ENCODE data around the gene CNTROB.

Gene CNTROB

DNA sequence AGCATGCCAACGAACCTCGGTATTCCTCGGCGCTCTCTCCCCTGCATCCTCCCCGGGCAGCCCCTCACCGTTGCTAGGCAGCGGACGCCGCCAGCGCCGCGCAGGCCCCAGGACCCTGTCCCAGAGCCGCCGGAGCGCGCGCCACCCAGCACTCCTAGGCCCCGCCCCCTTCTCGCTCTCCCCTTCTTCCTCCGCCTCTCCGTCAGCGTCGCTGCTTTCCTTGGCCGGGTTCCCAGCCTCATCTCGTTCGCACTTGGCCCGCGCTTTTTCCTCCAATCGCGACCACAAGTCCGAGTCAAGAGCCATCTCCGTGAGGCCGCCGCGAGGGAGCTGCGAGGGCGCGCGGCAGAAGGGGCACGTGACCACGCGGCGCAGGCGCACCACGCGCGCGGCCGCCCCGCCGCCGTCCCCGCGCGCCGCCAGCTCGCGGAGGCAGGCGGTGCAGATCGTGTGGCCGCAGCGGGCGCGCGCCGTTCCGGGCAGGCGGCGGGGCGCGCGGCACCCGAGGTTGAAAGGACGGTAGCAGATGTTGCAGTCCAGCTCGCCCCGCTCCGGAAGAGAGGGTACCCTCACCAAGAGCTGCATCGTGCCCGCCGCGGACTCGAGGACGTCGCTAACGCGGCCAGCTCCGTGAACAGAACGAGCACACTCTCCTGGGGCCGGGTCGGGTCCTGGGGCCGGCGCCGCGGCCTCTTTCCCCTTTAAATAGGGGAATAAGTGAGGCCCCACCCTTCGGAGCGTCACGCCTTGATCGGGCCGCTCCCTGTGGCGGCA lies 16.2 kb upstream of the CNTROB start, which contains the start of gene RNF227:
RNF227 (minus strand) TSS at position 679 of the 774 bp plus-strand sequence; CDS start at position 585, 94 bp downstream.
- Histone ChIP-seq H3K27ac (ENCODE audit: extremely low read depth, low read depth, low read length) (peak within 1 kb of the TSS; percentile 90), H3K9me3 (ENCODE audit: control insufficient read depth, insufficient read depth, low read depth, low read length) (no peaks in the 10 kb centered on the region), H3K4me3 (ENCODE audit: low read depth, low read length) (peak within 1 kb of the TSS; percentile 58), H3K36me3 (ENCODE audit: control insufficient read depth in 2 of 2, insufficient read depth in 1 of 2, low read length in 2 of 2) (peaks cover 2 to 17% of the 10 kb centered on the region in 2 experiments; a peak in 2 of 3 replicates), H3K4me1 (ENCODE audit: control insufficient read depth, insufficient read depth, low read length) (peaks cover 14% of the 10 kb centered on the region)
- ChIA-PET CTCF (interaction anchor here (0.6 to 6.3 kb wide), 14 partner anchors 17 to 275 kb away, joined by 3 to 73 read pairs (median 4); no protein-coding TSS in a partner anchor), POLR2A (interaction anchor here (0.5 to 3.8 kb wide), 19 partner anchors 9 to 332 kb away, joined by 3 to 66 read pairs (median 4); partner anchors contain the start of genes CNTROB, KCNAB3, KDM6B and MPDU1)
- TF ChIP-seq ZNF510 (tag by site-specific recombination; IDR thresholded peaks at IDR 0.05; ENCODE audit: insufficient replicate concordance) (no peak), ZNF366 (tag by site-specific recombination; conservative IDR thresholded peaks at IDR 0.05) (peak; percentile 90), ZNF518A (tag by site-specific recombination; conservative IDR thresholded peaks at IDR 0.05; ENCODE audit: low read depth) (no peak), ZNF658 (tag by site-specific recombination; IDR thresholded peaks at IDR 0.05) (no peak), ZNF114 (tag by site-specific recombination; IDR thresholded peaks at IDR 0.05) (no peak), ZNF76 (tag by site-specific recombination; IDR thresholded peaks at IDR 0.05; ENCODE audit: borderline replicate concordance, low read depth) (peak; percentile 48; the same call in 1 of the 2 replicates), PATZ1 (tag by site-specific recombination; IDR thresholded peaks at IDR 0.05) (peak; percentile 83), EGR2 (tag by site-specific recombination; IDR thresholded peaks at IDR 0.05; ENCODE audit: low read depth) (no peak), ZNF10 (tag by site-specific recombination; IDR thresholded peaks at IDR 0.05) (no peak), ZFP37 (tag by site-specific recombination; IDR thresholded peaks at IDR 0.05) (0 out of 2 replicates have a peak, but pooled peaks have one; percentile 64), ZNF629 (tag by site-specific recombination; IDR thresholded peaks at IDR 0.05) (peak; percentile 66), KLF7 (tag by site-specific recombination; IDR thresholded peaks at IDR 0.05; ENCODE audit: borderline replicate concordance) (peak; percentile 82), SP3 (tag by site-specific recombination; IDR thresholded peaks at IDR 0.05) (peak; percentile 65), TRIM28 (IDR thresholded peaks at IDR 0.05; ENCODE audit: borderline replicate concordance, low read length) (no peak), ZNF133 (tag by site-specific recombination; IDR thresholded peaks at IDR 0.05) (no peak), ZSCAN16 (tag by site-specific recombination; IDR thresholded peaks at IDR 0.05) (no peak), ZNF623 (tag by site-specific recombination; IDR thresholded peaks at IDR 0.05) (peak; percentile 74), ZNF302 (tag by site-specific recombination; IDR thresholded peaks at IDR 0.05; ENCODE audit: low read depth) (no peak), ZBTB20 (tag by site-specific recombination; IDR thresholded peaks at IDR 0.05) (no peak; the same call in 1 of the 2 replicates), ZNF404 (tag by site-specific recombination; IDR thresholded peaks at IDR 0.05) (no peak), ZNF792 (tag by site-specific recombination; IDR thresholded peaks at IDR 0.05) (0 out of 2 replicates have a peak, but pooled peaks have one; percentile 31), ZNF416 (tag by site-specific recombination; IDR thresholded peaks at IDR 0.05) (no peak), ZNF391 (tag by site-specific recombination; IDR thresholded peaks at IDR 0.05; ENCODE audit: borderline replicate concordance, low read depth) (no peak; the same call in 1 of the 2 replicates)
- TF ChIP-seq, protein P1, sequence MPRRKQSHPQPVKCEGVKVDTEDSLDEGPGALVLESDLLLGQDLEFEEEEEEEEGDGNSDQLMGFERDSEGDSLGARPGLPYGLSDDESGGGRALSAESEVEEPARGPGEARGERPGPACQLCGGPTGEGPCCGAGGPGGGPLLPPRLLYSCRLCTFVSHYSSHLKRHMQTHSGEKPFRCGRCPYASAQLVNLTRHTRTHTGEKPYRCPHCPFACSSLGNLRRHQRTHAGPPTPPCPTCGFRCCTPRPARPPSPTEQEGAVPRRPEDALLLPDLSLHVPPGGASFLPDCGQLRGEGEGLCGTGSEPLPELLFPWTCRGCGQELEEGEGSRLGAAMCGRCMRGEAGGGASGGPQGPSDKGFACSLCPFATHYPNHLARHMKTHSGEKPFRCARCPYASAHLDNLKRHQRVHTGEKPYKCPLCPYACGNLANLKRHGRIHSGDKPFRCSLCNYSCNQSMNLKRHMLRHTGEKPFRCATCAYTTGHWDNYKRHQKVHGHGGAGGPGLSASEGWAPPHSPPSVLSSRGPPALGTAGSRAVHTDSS (tag by site-specific recombination; IDR thresholded peaks at IDR 0.05) = no peak
- TF ChIP-seq, protein P2, sequence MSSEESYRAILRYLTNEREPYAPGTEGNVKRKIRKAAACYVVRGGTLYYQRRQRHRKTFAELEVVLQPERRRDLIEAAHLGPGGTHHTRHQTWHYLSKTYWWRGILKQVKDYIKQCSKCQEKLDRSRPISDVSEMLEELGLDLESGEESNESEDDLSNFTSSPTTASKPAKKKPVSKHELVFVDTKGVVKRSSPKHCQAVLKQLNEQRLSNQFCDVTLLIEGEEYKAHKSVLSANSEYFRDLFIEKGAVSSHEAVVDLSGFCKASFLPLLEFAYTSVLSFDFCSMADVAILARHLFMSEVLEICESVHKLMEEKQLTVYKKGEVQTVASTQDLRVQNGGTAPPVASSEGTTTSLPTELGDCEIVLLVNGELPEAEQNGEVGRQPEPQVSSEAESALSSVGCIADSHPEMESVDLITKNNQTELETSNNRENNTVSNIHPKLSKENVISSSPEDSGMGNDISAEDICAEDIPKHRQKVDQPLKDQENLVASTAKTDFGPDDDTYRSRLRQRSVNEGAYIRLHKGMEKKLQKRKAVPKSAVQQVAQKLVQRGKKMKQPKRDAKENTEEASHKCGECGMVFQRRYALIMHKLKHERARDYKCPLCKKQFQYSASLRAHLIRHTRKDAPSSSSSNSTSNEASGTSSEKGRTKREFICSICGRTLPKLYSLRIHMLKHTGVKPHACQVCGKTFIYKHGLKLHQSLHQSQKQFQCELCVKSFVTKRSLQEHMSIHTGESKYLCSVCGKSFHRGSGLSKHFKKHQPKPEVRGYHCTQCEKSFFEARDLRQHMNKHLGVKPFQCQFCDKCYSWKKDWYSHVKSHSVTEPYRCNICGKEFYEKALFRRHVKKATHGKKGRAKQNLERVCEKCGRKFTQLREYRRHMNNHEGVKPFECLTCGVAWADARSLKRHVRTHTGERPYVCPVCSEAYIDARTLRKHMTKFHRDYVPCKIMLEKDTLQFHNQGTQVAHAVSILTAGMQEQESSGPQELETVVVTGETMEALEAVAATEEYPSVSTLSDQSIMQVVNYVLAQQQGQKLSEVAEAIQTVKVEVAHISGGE (tag by site-specific recombination; conservative IDR thresholded peaks at IDR 0.05; ENCODE audit: low read depth) = 0 out of 2 replicates have a peak, but pooled peaks have one; percentile 13

Data from HEK293 (cell line).